Skeletal muscle tissue (tissue), 4 donors: Measurements from ENCODE around the gene AP4M1. TPM values are rescaled to one million over a fixed set of nuclear protein-coding genes. Genes with fewer than 3 reads are reported as not detected.
A peak's percentile ranks its signal among the peaks of the same experiment; 100 is the strongest.

Experiments used
- H3K27ac ChIP-seq: one replicate; pipeline ENCODE4 v1.7.0; 2013; ENCODE audit warnings: mild to moderate bottlenecking, low read depth, low read length, inconsistent platforms
- H3K27me3 ChIP-seq, 3 donors: one replicate each; pipeline ENCODE4 v1.7.0; 2013; ENCODE audit warnings: low read length in 3 of 3; ENCODE audit not compliant: control insufficient read depth in 3 of 3, insufficient read depth in 3 of 3
- H3K36me3 ChIP-seq, 3 donors: one replicate each; pipeline ENCODE4 v1.7.0; 2013; ENCODE audit warnings: low read length in 3 of 3; ENCODE audit not compliant: control insufficient read depth in 3 of 3, insufficient read depth in 3 of 3
- H3K4me1 ChIP-seq, 3 donors: one replicate each; pipeline ENCODE4 v1.7.0; 2013; ENCODE audit warnings: low read length in 3 of 3, mild to moderate bottlenecking in 3 of 3; ENCODE audit not compliant: control insufficient read depth in 3 of 3, insufficient read depth in 3 of 3
- H3K4me3 ChIP-seq, 3 donors: one replicate each; pipeline ENCODE4 v1.7.0; 2013; ENCODE audit warnings: low read length in 3 of 3
- H3K9ac ChIP-seq, 3 donors: one replicate each; pipeline ENCODE4 v1.7.0; 2013; ENCODE audit warnings: low read length in 3 of 3, mild to moderate bottlenecking in 3 of 3, moderate library complexity in 2 of 3, low read depth in 1 of 3
- H3K9me3 ChIP-seq, 3 donors: one replicate each; pipeline ENCODE4 v1.7.0; 2013; ENCODE audit warnings: low read length in 3 of 3; ENCODE audit not compliant: control insufficient read depth in 3 of 3
- total RNA-seq: library from RNA; depleted of rRNA; stranded (reverse); fragments of >200 nt; gene quantifications from one replicate; pipeline ENCODE4 v1.2.3, GENCODE V29; 2014
- donor health status: Osteomylitis.

AP4M1 gene
- 20.9 TPM for total RNA-seq

GRCh38 chr7:100101016-100101862, at the start of gene AP4M1, which contains the start of gene MCM7:
TSS of gene AP4M1 (plus strand) at chr7:100101643. CDS start at chr7:100101715, 72 bp downstream.
TSS of gene MCM7 (minus strand) at chr7:100101397. CDS start at chr7:100101294, 103 bp downstream.
- Histone ChIP-seq H3K4me3 (peak within 1 kb of the TSS; percentile 83 to 95 (median 93)), H3K9me3 (no peaks in the 10 kb centered on the region), H3K27me3 (no peaks in the 10 kb centered on the region), H3K36me3 (peaks cover 47 to 54% (median 48%) of the 10 kb centered on the region in 3 donors), H3K27ac (peak within 1 kb of the TSS; percentile 83), H3K4me1 (peaks cover 16 to 21% (median 21%) of the 10 kb centered on the region in 3 donors), H3K9ac (peak within 1 kb of the TSS; percentile 73 to 84 (median 81))

GRCh38 chr7:100053215-100053614, 48.2 kb upstream of the AP4M1 start:
- H3K27me3 ChIP-seq = no peaks in the 10 kb centered on the region
- H3K4me1 ChIP-seq = peaks cover 10 to 16% (median 15%) of the 10 kb centered on the region in 3 donors
- no peaks in the 10 kb centered on the region for H3K9me3 ChIP-seq
- H3K36me3 ChIP-seq = peaks cover 15 to 16% (median 16%) of the 10 kb centered on the region in 3 donors
- no peak overlapping the region for H3K9ac ChIP-seq
- no peak overlapping the region for H3K4me3 ChIP-seq
- no peak overlapping the region for H3K27ac ChIP-seq

GRCh38 chr7:100057006-100057405, 44.4 kb upstream of the AP4M1 start:
- Histone ChIP-seq H3K27me3 (no peaks in the 10 kb centered on the region), H3K9me3 (no peaks in the 10 kb centered on the region), H3K9ac (no peak overlapping the region), H3K4me1 (peaks cover 0 to 7% (median 0%) of the 10 kb centered on the region in 3 donors), H3K4me3 (no peak overlapping the region), H3K36me3 (peaks cover 24 to 40% (median 35%) of the 10 kb centered on the region in 3 donors), H3K27ac (no peak overlapping the region)

- Histone ChIP-seq H3K27me3 (no peaks in the 10 kb centered on the region), H3K36me3 (peaks cover 35 to 52% (median 49%) of the 10 kb centered on the region in 3 donors), H3K9ac (no peak overlapping the region), H3K4me1 (no peaks in the 10 kb centered on the region), H3K4me3 (no peak overlapping the region), H3K27ac (no peak overlapping the region), H3K9me3 (no peaks in the 10 kb centered on the region)
Observed at GRCh38 chr7:100059251-100059739, 42.1 kb upstream of the AP4M1 start.

- H3K4me3 ChIP-seq = no peak overlapping the region
- no peaks in the 10 kb centered on the region for H3K9me3 ChIP-seq
- no peak overlapping the region for H3K9ac ChIP-seq
- H3K36me3 ChIP-seq = peaks cover 45 to 56% (median 55%) of the 10 kb centered on the region in 3 donors
- peaks cover 0 to 4% (median 0%) of the 10 kb centered on the region in 3 donors for H3K4me1 ChIP-seq
- H3K27me3 ChIP-seq = no peaks in the 10 kb centered on the region
- H3K27ac ChIP-seq = no peak overlapping the region
Observed at GRCh38 chr7:100061518-100062193, 39.8 kb upstream of the AP4M1 start.

GRCh38 chr7:100063376-100063775, 38.1 kb upstream of the AP4M1 start:
- Histone ChIP-seq H3K9ac (no peak overlapping the region), H3K4me1 (peaks cover 0 to 4% (median 0%) of the 10 kb centered on the region in 3 donors), H3K36me3 (peaks cover 30 to 45% (median 39%) of the 10 kb centered on the region in 3 donors), H3K27ac (no peak overlapping the region), H3K4me3 (no peak overlapping the region), H3K27me3 (no peaks in the 10 kb centered on the region), H3K9me3 (no peaks in the 10 kb centered on the region)

- H3K27ac ChIP-seq = no peak overlapping the region
- H3K4me1 ChIP-seq = peaks cover 0 to 4% (median 0%) of the 10 kb centered on the region in 3 donors
- H3K36me3 ChIP-seq = peaks cover 29 to 39% (median 32%) of the 10 kb centered on the region in 3 donors
- no peaks in the 10 kb centered on the region for H3K27me3 ChIP-seq
- no peaks in the 10 kb centered on the region for H3K9me3 ChIP-seq
- no peak overlapping the region for H3K4me3 ChIP-seq
- no peak overlapping the region for H3K9ac ChIP-seq
Observed at GRCh38 chr7:100064162-100064561, 37.3 kb upstream of the AP4M1 start.

GRCh38 chr7:100065452-100066186, 35.8 kb upstream of the AP4M1 start:
- Histone ChIP-seq H3K27ac (no peak overlapping the region), H3K4me1 (peaks cover 0 to 4% (median 0%) of the 10 kb centered on the region in 3 donors), H3K9ac (no peak overlapping the region), H3K4me3 (no peak overlapping the region), H3K36me3 (peaks cover 35 to 45% (median 40%) of the 10 kb centered on the region in 3 donors), H3K9me3 (peaks cover 3 to 9% (median 8%) of the 10 kb centered on the region in 3 donors), H3K27me3 (no peaks in the 10 kb centered on the region)

- Histone ChIP-seq H3K27me3 (no peaks in the 10 kb centered on the region), H3K9ac (no peak overlapping the region), H3K4me1 (peaks cover 0 to 4% (median 0%) of the 10 kb centered on the region in 3 donors), H3K27ac (no peak overlapping the region), H3K36me3 (peaks cover 47 to 52% (median 48%) of the 10 kb centered on the region in 3 donors), H3K4me3 (no peak overlapping the region), H3K9me3 (peaks cover 15 to 21% (median 19%) of the 10 kb centered on the region in 3 donors)
Observed at GRCh38 chr7:100066953-100067352, 34.5 kb upstream of the AP4M1 start.
